ENCODE results near the gene MSTO1.

GRCh38 chr1:155649676-155650075 lies 39.7 kb downstream of the MSTO1 start:
- no peak for TF ChIP-seq CTCF (IDR thresholded peaks at IDR 0.05)
- TF ChIP-seq POLR2A (IDR thresholded peaks at IDR 0.05): no peak

All from lower leg skin (tissue), 3 donors.